B cell (primary cell): ENCODE data around the gene SLIT3.

ENCODE experiments used
- EZH2 ChIP-seq: IDR thresholded peaks from 2 replicates; pipeline ENCODE4 v1.6.1; 2012; ENCODE audit warnings: borderline replicate concordance, low read depth, mild to moderate bottlenecking, moderate library complexity, low read length; ENCODE audit not compliant: insufficient read depth, poor library complexity, severe bottlenecking
- TF ChIP-seq, protein P1 (sequence below): fragments of 200-600 bp; IDR thresholded peaks from one replicate; pipeline ENCODE4 v1.8.0; 2022; ENCODE audit warnings: antibody characterized with exemption, mild to moderate bottlenecking

GRCh38 chr5:169176709-169177694, 123.9 kb downstream of the SLIT3 start:
- TF ChIP-seq, protein P1, sequence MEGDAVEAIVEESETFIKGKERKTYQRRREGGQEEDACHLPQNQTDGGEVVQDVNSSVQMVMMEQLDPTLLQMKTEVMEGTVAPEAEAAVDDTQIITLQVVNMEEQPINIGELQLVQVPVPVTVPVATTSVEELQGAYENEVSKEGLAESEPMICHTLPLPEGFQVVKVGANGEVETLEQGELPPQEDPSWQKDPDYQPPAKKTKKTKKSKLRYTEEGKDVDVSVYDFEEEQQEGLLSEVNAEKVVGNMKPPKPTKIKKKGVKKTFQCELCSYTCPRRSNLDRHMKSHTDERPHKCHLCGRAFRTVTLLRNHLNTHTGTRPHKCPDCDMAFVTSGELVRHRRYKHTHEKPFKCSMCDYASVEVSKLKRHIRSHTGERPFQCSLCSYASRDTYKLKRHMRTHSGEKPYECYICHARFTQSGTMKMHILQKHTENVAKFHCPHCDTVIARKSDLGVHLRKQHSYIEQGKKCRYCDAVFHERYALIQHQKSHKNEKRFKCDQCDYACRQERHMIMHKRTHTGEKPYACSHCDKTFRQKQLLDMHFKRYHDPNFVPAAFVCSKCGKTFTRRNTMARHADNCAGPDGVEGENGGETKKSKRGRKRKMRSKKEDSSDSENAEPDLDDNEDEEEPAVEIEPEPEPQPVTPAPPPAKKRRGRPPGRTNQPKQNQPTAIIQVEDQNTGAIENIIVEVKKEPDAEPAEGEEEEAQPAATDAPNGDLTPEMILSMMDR = no peak
- no peak for TF ChIP-seq EZH2
